GM23338 (cell line): Measurements from ENCODE around the gene CDC42BPB. TPM values are rescaled to one million over a fixed set of nuclear protein-coding genes. Genes with fewer than 3 reads are reported as not detected.

Experiments used
- ATAC-seq: fragments of 200-7000 bp; cut with Tn5 transposase; 3 replicates; pipeline ENCODE4 v1.9.1; 2020
- DNase-seq: peaks from one replicate; pipeline ENCODE4 v3.0.0-alpha.2; 2015; ENCODE audit warnings: low spot score
- H2AFZ ChIP-seq: fragments of 200-600 bp; sonication (generic); 2 replicates; pipeline ENCODE4 v1.8.0; 2016; ENCODE audit warnings: antibody characterized with exemption, mild to moderate bottlenecking, moderate library complexity
- H3F3A ChIP-seq: fragments of 200-600 bp; sonication (generic); replicated peaks from 2 replicates; pipeline ENCODE4 v1.8.0; 2017; ENCODE audit warnings: antibody characterized with exemption, mixed run types, low read depth
- H3K27ac ChIP-seq: fragments of 200-600 bp; sonication (generic); 2 replicates; pipeline ENCODE4 v1.6.1; 2016; ENCODE audit warnings: low read depth
- H3K27me3 ChIP-seq: fragments of 200-600 bp; sonication (generic); 2 replicates; pipeline ENCODE4 v1.8.0; 2016; ENCODE audit warnings: mild to moderate bottlenecking, mixed run types, moderate library complexity; ENCODE audit not compliant: insufficient read depth
- H3K36me3 ChIP-seq: fragments of 200-600 bp; sonication (generic); 2 replicates; pipeline ENCODE4 v1.8.0; 2016; ENCODE audit warnings: mild to moderate bottlenecking; ENCODE audit not compliant: insufficient read depth
- H3K4me1 ChIP-seq: fragments of 200-600 bp; sonication (generic); 2 replicates; pipeline ENCODE4 v1.8.0; 2016; ENCODE audit warnings: mild to moderate bottlenecking, moderate library complexity; ENCODE audit not compliant: insufficient read depth
- H3K4me2 ChIP-seq: fragments of 200-600 bp; sonication (generic); 2 replicates; pipeline ENCODE4 v1.7.1; 2017; ENCODE audit warnings: mixed run types
- H3K4me3 ChIP-seq: fragments of 200-600 bp; sonication (generic); 2 replicates; pipeline ENCODE4 v1.6.1; 2016; ENCODE audit warnings: mixed run types
- H3K79me2 ChIP-seq: fragments of 200-600 bp; sonication (generic); replicated peaks from 2 replicates; pipeline ENCODE4 v1.8.0; 2017; ENCODE audit warnings: mild to moderate bottlenecking; ENCODE audit not compliant: insufficient read depth
- H3K9me2 ChIP-seq: fragments of 200-600 bp; sonication (generic); 2 replicates; pipeline ENCODE4 v1.8.0; 2017; ENCODE audit not compliant: insufficient read depth
- H4K20me1 ChIP-seq: fragments of 200-600 bp; sonication (generic); replicated peaks from 2 replicates; pipeline ENCODE4 v1.8.0; 2017; ENCODE audit warnings: mild to moderate bottlenecking; ENCODE audit not compliant: insufficient read depth
- H3K27ac Mint-ChIP-seq: 2 replicates; pipeline ENCODE4 v1.8.0; 2020; ENCODE audit warnings: inconsistent platforms, mild to moderate bottlenecking, moderate library complexity, mixed read lengths
- H3K27me3 Mint-ChIP-seq: 3 replicates; pipeline ENCODE4 v1.8.0; 2022; ENCODE audit warnings: low read depth, mild to moderate bottlenecking, moderate library complexity, mixed read lengths, inconsistent platforms; ENCODE audit not compliant: insufficient read depth, poor library complexity
- H3K36me3 Mint-ChIP-seq: 3 replicates; pipeline ENCODE4 v1.8.0; 2021; ENCODE audit warnings: low read depth, mild to moderate bottlenecking, inconsistent platforms, moderate library complexity, mixed read lengths
- H3K4me1 Mint-ChIP-seq: 3 replicates; pipeline ENCODE4 v1.8.0; 2020; ENCODE audit warnings: mild to moderate bottlenecking, inconsistent platforms, mixed read lengths
- H3K4me3 Mint-ChIP-seq: 3 replicates; pipeline ENCODE4 v1.8.0; 2021; ENCODE audit warnings: moderate library complexity, mild to moderate bottlenecking, inconsistent platforms, mixed read lengths
- H3K9me3 Mint-ChIP-seq: 3 replicates; pipeline ENCODE4 v1.8.0; 2020; ENCODE audit warnings: moderate library complexity, mild to moderate bottlenecking, inconsistent platforms, mixed read lengths
- CREB1 ChIP-seq: fragments of 250-450 bp; sonication (Bioruptor Pico); IDR thresholded peaks from 2 replicates; pipeline ENCODE4 v1.5.0; 2020; ENCODE audit warnings: low read depth, mild to moderate bottlenecking, moderate library complexity
- CTCF ChIP-seq, 2 experiments: fragments of 200-600 bp in 1 of 2; sonication (generic) in 1 of 2; conservative IDR thresholded peaks; 2 replicates each; pipeline versions ENCODE4 v1.5.1 to v1.6.1; 2016 to 2017; ENCODE audit warnings: antibody characterized with exemption in 2 of 2, low read depth in 2 of 2, mild to moderate bottlenecking in 2 of 2, moderate library complexity in 1 of 2
- ETS1 ChIP-seq: IDR thresholded peaks from 2 replicates; pipeline ENCODE4 v1.6.1; 2016; ENCODE audit warnings: antibody characterized with exemption
- EZH2 ChIP-seq: fragments of 200-600 bp; sonication (generic); IDR thresholded peaks from one replicate; pipeline ENCODE4 v1.8.0; 2017; ENCODE audit warnings: antibody characterized with exemption, mild to moderate bottlenecking, low read depth; ENCODE audit not compliant: unreplicated experiment
- EZH2phosphoT487 ChIP-seq: fragments of 200-600 bp; sonication (generic); IDR thresholded peaks from one replicate; pipeline ENCODE4 v1.8.1; 2018; ENCODE audit warnings: antibody characterized with exemption; ENCODE audit not compliant: unreplicated experiment
- JUNB ChIP-seq: IDR thresholded peaks from one replicate; pipeline ENCODE4 v1.6.1; 2016; ENCODE audit warnings: antibody characterized with exemption; ENCODE audit not compliant: unreplicated experiment
- NANOG ChIP-seq: IDR thresholded peaks from 2 replicates; pipeline ENCODE4 v1.6.1; 2016; ENCODE audit warnings: antibody characterized with exemption, borderline replicate concordance
- POLR2AphosphoS5 ChIP-seq: IDR thresholded peaks from 2 replicates; pipeline ENCODE4 v1.6.1; 2016; ENCODE audit warnings: antibody characterized with exemption, low read depth
- STAT1 ChIP-seq: IDR thresholded peaks from one replicate; pipeline ENCODE4 v1.6.1; 2016; ENCODE audit warnings: antibody characterized with exemption; ENCODE audit not compliant: unreplicated experiment
- ZNF114 ChIP-seq: fragments of 250-450 bp; sonication (Bioruptor Pico); IDR thresholded peaks from 2 replicates; pipeline ENCODE4 v1.5.0; 2020; ENCODE audit warnings: mild to moderate bottlenecking, moderate library complexity
- ZNF331 ChIP-seq: fragments of 250-450 bp; sonication (Bioruptor Pico); IDR thresholded peaks from 2 replicates; pipeline ENCODE4 v1.5.0; 2020; ENCODE audit warnings: low read depth, mild to moderate bottlenecking, moderate library complexity
- ZNF462 ChIP-seq: fragments of 250-450 bp; sonication (Bioruptor Pico); IDR thresholded peaks from 2 replicates; pipeline ENCODE4 v1.5.0; 2020; ENCODE audit warnings: mild to moderate bottlenecking, moderate library complexity
- polyA plus RNA-seq: library from polyadenylated mRNA; unstranded; fragments of >200 nt; fragmentation: Nextera tagmentation; extraction: Ambion mirVana; gene quantifications from 2 replicates; pipeline ENCODE4 v1.2.1, GENCODE V29; 2016
- total RNA-seq: library from RNA; depleted of rRNA; stranded (reverse); fragments of >200 nt; shearing (Covaris generic); gene quantifications from 2 replicates; pipeline ENCODE4 v1.2.3, GENCODE V29; 2014
- TF ChIP-seq, protein P1 (sequence below): IDR thresholded peaks from one replicate; pipeline ENCODE4 v1.6.1; 2018; ENCODE audit warnings: antibody characterized with exemption; ENCODE audit not compliant: unreplicated experiment

Gene CDC42BPB
- total and polyA plus RNA-seq, 2 experiments from 2014 or later = 12.3 to 127 TPM

- Histone ChIP-seq H4K20me1 (peaks cover 9% of the 10 kb centered on the region; the same call in 1 of the 2 replicates), H3K27me3 (no peaks in the 10 kb centered on the region), H3K9me2 (no peaks in the 10 kb centered on the region), H2AFZ (no peak overlapping the region), H3F3A (no peaks in the 10 kb centered on the region), H3K4me3 (no peak overlapping the region), H3K4me1 (no peaks in the 10 kb centered on the region), H3K4me2 (no peak overlapping the region), H3K27ac (no peak overlapping the region), H3K36me3 (peaks cover 3% of the 10 kb centered on the region; the same call in 1 of the 2 replicates), H3K79me2 (no peaks in the 10 kb centered on the region)
- ATAC-seq = no peak
- Mint-ChIP-seq H3K36me3 (peaks cover 35% of the 10 kb centered on the region), H3K9me3 (no peaks in the 10 kb centered on the region), H3K4me3 (no peak overlapping the region), H3K27me3 (peaks cover 10% of the 10 kb centered on the region), H3K4me1 (no peaks in the 10 kb centered on the region), H3K27ac (no peak overlapping the region)
- no peak for DNase-seq
- no peak for TF ChIP-seq JUNB
- TF ChIP-seq ZNF462 (CRISPR knock-in tag) = no peak
- TF ChIP-seq, protein P1, sequence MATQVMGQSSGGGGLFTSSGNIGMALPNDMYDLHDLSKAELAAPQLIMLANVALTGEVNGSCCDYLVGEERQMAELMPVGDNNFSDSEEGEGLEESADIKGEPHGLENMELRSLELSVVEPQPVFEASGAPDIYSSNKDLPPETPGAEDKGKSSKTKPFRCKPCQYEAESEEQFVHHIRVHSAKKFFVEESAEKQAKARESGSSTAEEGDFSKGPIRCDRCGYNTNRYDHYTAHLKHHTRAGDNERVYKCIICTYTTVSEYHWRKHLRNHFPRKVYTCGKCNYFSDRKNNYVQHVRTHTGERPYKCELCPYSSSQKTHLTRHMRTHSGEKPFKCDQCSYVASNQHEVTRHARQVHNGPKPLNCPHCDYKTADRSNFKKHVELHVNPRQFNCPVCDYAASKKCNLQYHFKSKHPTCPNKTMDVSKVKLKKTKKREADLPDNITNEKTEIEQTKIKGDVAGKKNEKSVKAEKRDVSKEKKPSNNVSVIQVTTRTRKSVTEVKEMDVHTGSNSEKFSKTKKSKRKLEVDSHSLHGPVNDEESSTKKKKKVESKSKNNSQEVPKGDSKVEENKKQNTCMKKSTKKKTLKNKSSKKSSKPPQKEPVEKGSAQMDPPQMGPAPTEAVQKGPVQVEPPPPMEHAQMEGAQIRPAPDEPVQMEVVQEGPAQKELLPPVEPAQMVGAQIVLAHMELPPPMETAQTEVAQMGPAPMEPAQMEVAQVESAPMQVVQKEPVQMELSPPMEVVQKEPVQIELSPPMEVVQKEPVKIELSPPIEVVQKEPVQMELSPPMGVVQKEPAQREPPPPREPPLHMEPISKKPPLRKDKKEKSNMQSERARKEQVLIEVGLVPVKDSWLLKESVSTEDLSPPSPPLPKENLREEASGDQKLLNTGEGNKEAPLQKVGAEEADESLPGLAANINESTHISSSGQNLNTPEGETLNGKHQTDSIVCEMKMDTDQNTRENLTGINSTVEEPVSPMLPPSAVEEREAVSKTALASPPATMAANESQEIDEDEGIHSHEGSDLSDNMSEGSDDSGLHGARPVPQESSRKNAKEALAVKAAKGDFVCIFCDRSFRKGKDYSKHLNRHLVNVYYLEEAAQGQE = no peak
- TF ChIP-seq EZH2phosphoT487 = no peak
- no peak for TF ChIP-seq NANOG
- no peak for TF ChIP-seq ETS1
- no peak for TF ChIP-seq EZH2
- no peak for TF ChIP-seq POLR2AphosphoS5
- no peak for TF ChIP-seq STAT1
- no peak for TF ChIP-seq CTCF (conservative IDR thresholded peaks at IDR 0.05; ENCODE audit: low read depth in 2 of 2)
- no peak for TF ChIP-seq ZNF331
- no peak for TF ChIP-seq ZNF114 (CRISPR knock-in tag)
- no peak for TF ChIP-seq CREB1 (CRISPR knock-in tag)
These were observed 119.8 kb downstream of the CDC42BPB start for GRCh38 chr14:102937331-102938175.
